NCI-H2029 treated with DMSO at 0.1 percent for 48 hours (cell line): Measurements from ENCODE around the gene TMEM239.
"Not testable (repeated sequence)": the region's sequence is repeated elsewhere in the genome, so short reads cannot be mapped to it uniquely, and the experiment has no call there.

Source experiments
- DNase-seq: peaks from one replicate; lab custom pipeline; 2025; lab: John Stamatoyannopoulos, UW

Gene TMEM239

DNA sequence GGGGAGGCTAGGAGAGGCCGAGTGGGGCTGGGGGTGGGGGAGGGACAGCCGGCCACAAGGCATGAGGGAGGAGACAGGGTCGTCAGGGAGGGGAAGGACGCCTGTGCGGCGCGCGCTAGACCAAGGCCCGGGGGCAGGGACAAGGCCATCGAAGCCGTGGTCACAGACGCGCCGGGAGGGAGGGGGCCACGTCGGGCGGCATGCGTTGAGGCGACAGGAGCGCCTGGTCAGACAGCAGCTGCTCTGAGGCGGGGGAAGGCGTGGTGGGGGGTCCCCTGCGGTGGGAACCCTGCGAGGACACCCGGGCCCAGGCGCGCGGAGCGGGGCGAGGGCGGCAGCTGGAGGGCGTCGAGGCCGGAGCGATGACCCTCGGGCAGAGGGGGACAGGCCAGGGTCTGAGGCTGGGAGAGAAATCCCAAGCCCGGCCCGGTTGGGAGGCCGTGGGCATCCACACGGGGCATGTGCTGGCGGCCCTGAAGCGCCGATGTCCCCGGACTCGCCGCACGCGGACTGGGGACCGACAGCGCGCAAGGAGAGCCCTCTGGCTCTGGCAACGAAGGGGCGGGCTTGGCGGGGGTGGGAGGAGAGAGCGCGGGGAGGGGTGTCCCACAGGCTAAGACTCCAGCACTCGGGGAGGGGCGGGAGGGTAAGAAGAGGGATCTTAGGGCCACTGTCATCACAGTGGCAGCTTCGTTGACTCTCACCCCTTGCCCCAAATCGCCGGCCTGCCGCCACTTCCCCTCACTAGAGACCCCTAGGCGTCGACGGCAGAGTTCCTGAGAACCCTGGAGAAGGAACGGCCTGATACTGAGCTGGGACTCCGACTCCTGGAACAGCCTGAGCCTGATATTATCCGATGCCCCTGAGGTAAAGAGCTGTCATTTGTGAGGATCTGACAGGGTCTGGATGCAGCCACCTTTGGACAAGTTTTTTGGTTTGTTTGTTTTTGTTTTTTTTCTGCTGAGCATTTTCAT, 5.0 kb downstream of the TMEM239 start:
- DNase-seq = no peak

DNA sequence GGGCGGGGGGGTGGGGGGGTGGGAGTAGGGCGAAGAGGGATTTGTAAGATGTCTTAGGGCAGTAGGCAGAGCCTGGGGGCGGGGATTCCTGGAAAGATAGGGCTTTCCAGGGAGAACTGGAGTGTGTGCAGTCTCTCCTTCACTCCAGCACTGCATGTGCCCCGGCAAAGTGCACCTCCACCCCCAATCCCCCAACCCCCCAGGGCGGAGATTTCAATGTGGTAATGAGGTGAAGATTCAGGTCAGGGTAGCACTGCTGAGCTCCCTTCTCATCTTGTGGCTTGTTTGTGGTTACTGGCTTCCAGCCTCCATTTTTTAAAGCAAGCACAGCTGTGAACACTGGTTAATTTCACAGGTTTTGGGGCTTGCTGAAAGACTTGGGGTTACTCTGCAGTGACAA, 5.9 kb downstream of the TMEM239 start:
- no peak for DNase-seq

DNA sequence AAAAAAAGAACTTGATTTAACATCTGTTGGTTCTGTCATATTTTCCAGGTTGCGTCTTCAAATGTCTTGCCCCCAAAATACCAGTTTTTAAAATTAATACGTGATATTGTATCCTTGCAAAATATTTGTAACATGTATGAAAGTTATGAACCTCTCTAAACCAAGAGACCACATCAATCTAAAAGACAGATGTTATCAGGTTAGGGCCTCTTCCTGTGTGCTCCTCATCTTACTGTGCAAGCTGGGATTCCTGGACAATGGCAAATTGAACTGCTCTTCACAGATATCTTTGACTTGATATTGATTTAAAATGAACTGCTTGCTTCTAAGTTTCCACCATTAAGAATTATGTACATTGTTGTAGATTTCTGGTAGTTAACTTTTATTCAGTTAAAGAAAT, 9.6 kb downstream of the TMEM239 start:
- DNase-seq = no peak

DNA sequence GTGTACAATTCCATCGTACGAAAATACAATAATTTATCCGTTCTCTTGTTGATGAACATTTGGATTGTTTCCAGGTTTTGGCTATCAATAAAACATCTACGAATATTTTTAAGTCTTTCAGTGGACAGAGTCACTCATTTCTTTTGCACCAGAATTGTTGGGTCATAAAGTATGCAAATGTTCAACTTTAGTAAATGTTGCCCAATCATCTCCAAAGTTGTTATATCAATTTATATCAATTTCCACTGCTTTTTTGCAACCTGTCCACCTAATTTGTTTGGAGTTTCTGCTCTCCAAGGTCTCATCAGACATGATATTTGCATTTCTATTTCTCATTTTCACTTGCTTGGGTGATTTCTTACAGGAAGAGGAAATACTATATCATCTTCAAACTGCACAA, 10.5 kb downstream of the TMEM239 start:
- DNase-seq = no peak

DNA sequence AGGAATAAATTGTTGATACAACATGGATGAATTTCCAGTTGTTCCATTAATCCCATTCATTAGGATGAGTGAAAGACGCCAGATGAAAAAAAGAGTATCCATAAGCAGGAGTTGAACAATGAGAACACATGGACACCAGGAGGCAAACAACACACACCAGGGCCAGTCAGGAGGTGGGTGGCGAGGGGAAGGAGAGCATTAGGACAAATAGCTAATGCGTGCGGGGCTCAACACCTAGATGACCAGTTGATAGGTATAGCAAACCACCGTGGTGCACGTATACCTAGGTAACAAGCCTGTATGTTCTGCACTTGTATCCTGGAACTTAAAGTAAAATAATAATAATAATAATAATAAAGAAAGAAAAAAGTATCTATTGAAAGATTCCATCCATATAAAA, 13.2 kb downstream of the TMEM239 start:
- DNase-seq = no peak

DNA sequence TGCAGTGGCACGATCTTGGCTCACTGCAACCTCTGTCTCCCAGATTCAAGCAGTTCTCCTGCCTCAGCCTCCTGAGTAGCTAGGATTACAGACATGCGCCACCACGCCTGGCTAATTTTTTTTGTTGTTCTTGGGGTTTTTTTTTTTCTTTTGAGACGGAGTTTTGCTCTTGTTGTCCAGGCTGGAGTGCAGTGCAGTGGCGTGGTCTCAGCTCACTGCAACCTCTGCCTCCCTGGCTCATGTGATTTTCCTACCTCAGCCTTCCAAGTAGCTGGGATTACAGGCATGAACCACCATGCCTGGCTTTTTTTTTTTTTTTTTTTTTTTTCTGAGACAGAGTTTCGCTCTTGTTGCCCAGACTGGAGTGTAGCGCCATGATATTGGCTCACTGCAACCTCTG, 15.0 kb downstream of the TMEM239 start:
- not testable (repeated sequence) for DNase-seq

DNA sequence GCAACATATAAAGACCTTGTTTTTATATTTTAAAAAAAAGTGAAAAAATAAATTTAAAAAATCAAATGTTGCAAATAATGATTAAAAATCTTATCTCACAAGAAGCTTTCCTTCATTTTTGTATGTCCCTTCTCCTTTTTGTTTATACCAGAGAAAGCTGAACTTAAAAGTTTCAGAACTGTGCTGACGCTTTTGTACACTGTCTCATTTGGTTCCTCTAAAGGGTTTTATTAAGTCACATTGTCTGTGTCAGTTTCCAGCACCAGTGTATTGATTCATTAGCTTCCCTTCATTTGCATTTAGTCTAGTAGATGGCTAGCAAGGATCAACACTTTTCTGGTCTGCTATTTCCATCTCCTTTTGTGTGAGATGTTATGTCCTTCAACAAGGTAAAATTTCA, 17.6 kb downstream of the TMEM239 start:
- DNase-seq = no peak

DNA sequence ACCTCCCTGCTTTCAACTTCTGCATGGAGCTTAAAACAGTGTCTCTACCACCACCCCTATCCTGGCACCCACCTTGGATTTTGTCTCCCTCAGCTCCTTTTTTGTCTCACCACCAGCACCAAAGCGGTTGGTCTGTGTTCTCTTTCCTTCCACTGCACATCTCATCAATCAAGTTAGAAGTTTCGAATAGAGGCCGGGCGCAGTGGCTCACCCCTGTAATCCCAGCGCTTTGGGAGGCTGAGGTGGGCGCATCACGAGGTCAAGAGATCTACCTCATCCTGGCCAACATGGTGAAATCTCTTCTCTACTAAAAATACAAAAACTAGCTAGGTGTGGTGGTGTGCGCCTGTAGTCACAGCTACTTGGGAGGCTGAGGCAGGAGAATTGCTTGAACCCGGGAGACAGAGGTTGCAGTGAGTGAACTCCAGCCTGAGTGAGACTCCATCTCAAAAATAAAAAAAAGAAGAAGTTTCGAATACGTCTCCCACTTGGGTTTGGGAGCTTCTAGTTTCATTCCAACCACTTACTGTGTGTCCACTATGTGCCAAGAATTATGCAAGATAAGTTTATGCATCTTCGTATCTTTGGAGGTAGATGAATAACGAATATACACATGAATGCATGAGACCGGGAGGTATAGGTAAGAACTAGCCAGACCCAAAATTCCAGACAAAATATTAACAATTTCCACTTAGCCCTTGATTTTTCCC, 18.4 kb downstream of the TMEM239 start:
- no peak for DNase-seq

DNA sequence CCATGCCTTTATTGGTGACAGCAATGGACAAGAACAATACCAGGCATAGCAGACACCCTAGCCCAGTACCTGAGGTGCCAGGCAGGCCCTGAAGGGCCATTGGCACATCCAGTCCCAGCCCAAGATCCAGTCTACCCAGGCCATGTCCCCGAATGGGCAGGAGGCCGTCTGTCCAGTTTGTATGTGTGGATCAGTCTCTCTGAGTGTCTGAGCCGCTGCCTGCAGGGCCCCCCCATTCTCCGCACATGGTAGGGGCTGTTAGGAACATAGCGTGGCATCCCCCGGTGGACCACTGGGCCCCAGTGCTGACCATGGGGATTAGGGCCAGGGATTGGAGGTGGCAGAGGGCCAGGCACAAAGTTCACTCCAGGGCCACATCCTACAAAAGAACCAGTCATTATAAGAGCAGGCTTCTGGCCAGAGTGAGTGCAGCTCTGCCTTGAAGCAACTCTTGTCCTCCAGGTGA, 19.2 kb downstream of the TMEM239 start:
- no peak for DNase-seq

DNA sequence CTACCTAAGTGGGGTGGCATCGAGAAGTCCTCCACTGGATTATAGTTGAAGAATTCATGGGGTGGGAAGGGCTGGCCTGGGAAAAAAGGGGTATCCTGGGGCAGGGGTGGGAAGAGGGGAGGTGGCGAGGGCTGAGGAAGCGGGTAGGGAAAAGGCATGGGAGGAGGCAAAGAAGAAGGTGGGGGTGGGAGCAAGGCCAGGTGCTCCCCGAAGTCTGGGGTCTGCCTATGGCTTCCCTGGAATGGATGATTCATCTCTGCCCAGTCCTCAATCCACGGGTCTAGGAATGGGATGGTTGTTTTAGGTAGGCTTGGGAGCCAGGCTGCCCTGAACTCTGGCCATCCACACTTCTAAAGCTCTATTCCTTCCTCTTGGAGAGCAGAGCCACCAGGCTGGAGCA, 19.9 kb downstream of the TMEM239 start:
- no peak for DNase-seq

DNA sequence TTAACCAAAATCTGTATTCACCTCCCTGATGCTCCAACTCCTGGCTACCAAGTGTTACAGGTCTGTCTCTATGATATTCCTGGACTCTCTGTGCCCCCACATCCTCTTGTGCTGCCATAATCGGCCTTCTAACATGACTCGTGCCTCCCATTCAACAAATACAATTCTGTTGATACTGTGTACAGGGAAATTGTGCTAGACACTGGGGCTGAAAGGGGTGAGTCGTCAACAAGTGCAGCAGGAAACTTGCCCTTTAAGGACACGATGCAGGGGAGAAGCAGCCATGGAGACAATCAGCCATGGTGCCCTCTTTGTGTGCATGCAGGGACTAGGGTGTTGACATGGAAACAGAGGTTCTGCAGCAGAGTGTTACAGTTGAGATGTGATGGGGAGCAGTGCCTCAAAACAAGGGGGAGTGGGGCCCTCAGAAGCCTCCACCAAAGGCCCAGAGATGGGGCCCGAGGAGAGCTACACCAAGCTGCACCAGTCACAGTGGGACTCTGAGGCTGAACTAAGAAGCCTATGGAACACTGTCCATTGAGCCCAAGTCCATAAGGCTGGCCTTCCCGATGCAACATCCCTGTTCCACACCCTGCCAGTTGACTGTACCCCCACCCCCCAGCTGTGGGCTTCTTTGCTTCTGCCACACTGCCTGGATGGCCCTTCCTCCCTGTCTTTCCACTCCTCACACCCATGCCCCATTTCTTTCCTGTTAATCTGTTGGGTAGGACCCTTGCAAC, 21.2 kb downstream of the TMEM239 start:
- no peak for DNase-seq

DNA sequence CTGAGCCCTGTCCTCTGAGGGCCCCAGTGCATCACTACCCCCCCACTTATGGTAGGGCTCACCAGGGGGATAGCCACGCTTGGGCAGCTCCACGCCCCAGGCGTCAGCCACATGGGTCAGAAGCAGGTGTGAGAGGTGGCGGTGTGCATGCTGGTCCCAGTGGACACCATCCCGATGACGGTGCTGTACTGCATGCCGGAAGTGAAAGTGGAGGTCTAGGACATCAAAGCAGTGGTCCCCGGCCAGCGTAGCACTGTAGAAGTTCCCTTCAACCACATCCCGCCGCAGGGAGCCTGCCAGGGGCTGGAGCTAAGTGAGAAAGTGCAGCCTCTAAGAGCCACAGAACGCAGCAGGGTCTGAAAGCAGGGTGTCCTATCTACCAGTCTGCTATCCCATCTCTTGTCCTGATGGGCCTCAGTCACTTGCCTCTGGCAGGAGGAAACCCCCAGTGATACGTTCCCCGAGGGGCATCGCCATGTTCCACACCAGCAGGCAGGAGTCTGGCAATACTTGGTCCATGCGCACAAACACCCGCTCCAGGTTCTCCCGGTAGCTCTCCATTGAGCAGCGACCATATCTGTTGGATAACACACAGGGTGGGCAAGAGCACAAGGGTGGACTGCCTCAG, 22.1 kb downstream of the TMEM239 start:
- DNase-seq = no peak

DNA sequence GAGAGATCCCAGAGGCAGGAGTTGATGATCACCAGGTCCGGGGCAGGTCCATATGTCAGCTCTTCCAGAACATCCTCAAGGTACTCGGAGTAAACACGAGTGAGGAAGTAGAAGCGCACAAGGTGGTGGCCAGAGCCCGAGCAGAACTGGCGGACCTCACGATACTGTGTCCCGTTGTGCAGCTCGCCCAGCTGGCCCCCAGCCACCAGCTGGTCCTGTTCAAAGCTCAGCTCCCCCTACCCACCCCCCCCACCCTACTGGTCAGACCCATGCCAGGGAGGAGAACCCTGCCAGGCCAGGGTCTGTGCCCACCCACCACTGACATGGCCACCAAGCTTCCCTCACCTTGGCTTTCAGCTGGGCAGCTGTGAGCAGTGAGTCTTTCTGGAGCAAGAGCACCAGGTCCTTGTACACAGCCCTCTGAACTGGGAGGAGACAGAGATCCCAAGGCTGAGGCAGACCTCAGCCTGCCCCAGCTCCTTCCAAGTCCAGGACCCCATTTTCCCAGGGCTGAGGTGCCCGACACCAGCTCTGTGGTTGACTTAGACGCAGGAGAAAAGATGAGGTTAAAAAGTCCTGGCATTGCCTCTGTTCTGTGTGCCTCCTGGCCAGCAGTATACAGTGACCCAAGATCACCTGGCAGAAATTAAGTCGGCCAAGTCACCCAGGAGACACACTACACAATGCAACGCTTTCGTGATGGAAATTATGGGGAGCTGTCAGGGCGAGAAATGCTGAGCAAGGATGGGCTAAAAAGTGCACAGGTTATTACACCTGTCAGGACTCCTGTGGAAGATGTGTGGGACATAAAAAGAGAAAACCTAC, 22.9 kb downstream of the TMEM239 start:
- no peak for DNase-seq

DNA sequence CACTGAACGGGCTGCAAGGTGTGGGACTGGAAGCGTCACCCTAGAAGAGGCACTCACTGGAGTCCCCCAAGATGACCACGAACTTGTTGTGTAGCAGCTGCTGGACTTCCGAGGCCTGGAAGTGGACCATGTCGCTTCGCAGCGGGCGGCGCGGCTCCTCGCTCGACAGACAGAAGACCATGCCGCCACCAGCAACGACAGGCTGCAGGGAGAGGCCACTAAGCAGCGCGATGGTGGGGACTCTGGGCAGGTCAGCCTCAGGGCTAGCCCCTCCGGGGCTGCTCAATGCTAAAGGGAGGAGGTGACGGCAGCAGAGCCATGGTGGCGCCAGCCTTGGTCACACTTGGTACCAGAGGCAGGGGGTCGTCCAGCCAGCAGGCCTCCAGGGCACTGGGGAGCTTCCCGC, 23.6 kb downstream of the TMEM239 start:
- DNase-seq = no peak

DNA sequence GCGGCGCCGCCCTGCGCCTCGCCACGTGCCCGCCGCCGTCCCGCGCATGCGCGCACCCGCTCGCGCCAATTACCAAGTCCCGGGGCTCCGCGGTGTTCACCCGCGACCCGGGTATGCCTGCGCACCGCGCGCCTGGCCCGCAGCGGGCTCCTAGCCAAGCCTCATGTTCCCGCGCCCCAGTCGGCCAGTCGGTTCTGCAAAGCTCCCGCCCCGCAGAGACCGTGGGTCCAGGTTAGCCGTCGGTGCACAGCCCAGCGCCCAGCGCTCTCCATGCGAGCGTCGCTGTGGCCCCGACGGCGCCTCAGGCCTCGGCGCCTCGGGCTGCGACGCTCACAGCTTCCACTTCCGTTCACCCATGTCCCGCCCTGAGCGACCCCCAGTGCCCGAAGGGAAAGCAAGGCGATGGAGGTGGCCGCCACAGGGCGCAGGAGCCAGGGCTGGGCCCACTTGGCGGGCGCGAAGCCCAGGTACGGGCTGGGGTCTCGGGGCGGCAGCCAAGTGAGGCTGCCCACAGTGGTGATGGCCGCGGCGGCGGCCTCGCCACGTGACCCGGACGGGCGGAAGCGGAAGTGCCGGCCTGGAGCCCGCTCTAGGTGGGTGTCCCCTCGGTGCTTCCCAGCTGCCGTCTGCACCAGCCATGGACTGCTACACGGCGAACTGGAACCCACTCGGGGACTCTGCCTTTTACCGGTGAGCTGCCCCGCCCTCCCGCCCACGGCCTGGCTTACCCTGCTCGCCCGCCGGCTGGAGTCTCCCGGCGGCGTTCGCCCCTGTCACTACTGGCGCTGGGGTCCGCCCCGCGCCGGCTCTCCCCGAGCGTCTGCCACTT, 24.2 kb downstream of the TMEM239 start, which contains the start of the genes PCED1A and VPS16:
TSS of gene PCED1A (minus strand) at position 518 of the 829 bp plus-strand sequence. CDS start 743 bp downstream, outside the sequence.
TSS of gene VPS16 (plus strand) at position 608 of the 829 bp plus-strand sequence. CDS start at position 638, 30 bp downstream.
- peak; percentile 46 for DNase-seq

DNA sequence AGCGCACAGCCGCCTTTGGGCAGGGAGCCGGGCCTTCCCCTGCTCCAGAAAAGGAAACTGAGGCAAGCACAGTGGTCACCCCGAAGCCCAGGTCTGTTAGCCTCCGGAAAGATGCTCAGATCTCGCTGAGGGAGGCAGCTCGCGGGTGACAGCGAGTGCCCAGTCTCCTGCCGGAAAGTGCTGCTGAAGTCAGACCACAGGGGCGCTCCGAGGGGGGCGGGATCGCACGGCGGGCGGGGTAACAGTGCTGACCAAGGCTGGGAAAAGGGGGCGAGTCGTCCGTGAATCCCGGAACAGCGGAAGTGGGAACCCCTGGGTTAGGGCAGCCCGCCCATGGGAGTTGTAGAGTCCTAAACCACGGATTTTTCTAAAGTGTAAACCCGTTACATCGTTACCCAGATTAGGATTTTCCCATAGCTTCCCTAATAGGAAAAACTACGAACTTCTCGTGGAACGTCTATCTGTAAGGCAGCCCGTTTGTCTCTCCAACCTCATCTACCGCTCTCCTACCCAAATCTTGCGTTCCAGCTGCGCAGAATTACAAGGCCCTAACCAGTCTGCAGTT, 24.9 kb downstream of the TMEM239 start:
- no peak for DNase-seq

DNA sequence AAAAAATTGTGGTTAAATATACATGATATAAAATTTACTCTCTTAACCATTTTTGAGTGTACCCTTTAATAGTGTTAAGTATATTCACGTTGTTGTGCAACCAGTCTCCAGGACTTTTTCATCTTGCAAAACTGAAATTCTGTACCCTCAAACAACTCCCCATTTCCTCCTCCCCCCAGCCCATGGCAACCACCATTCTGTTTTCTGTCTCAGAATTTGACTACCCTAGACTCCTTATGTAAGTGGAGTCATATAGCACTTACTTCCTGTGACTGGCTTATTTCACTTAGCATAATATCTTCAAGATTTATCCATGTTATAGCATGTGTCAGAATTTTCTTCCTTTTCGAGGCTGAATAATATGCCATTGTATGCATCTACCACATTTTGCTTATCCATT, 29.4 kb downstream of the TMEM239 start:
- DNase-seq = no peak

DNA sequence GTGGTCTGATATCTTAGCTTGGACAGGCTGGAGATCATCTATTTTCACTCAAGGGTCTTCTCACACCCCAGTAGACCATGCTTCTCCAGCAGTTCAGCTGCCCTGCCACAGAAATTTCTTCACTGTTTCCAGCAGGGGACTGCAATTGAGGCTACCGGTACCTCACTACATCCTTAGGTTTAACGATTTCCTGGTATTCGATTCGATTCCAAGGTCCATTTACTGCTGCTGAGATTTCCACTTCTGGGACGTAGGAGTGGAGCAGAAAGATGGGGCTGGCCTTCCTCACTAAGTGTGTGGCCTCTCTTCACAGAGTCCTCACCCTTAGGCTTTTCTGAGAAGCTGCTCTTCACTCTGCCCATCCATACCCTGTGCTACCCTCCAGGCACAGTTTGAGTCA, 30.5 kb downstream of the TMEM239 start:
- no peak for DNase-seq

DNA sequence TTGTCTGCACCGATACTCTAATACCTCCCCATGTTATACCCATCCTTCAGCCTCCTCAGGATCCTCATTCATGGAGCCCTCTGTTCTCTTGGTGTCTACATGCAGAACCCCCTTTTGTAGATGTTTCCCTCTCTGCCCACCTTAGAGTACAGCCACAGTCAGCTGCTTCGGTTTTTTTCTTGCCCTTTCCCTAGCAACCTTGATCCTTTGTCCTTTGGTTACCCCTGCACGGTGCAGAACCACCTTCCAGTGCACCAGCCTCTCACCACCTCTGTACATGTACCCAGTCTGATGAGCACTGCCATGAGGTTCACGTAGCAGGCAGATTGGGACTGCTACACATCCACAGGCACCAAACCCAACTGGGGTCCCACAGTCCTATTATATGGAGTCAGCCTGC, 31.6 kb downstream of the TMEM239 start:
- DNase-seq = no peak

DNA sequence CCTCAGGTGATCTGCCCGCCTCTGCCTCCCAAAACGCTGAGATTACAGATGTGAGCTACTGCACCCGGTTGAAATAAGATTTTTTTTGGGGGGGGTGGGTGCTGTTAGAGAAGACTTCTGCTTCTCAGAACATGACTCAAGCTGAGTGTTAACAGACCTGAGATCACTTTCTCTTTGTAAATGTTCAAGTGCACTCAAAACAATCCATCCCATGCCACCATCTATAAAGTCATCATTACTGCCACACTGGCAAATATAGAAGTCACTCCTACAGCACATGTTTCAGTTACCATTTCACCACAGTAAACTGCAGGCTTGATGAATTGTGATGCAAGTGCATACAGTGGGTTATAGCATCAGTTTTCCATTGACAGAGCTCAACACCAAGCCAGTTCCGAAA, 33.4 kb downstream of the TMEM239 start:
- no peak for DNase-seq
